SIG-M5 treated with dmso at 0.1 percent for 504 hours (cell line): ENCODE measurements around the gene FAM83D.
"Not testable (repeated sequence)": the region's sequence is repeated elsewhere in the genome, so short reads cannot be mapped to it uniquely, and the experiment has no call there.

Source experiments
- DNase-seq: peaks from one replicate; lab custom pipeline; 2025; ENCODE audit not compliant: unreplicated experiment; lab: John Stamatoyannopoulos, UW

FAM83D gene

GRCh38 chr20:38932457-38933120, 6.4 kb downstream of the FAM83D start:
- peak; percentile 42 for DNase-seq

- no peak for DNase-seq
Observed at GRCh38 chr20:38934530-38934929, 8.3 kb downstream of the FAM83D start.

- DNase-seq: no peak
Observed at GRCh38 chr20:38935285-38935684, 9.1 kb downstream of the FAM83D start.

- no peak for DNase-seq
Observed at GRCh38 chr20:38935967-38936407, 9.8 kb downstream of the FAM83D start.

- no peak for DNase-seq
Observed at GRCh38 chr20:38937000-38937399, 10.8 kb downstream of the FAM83D start.

GRCh38 chr20:38937978-38938473, 11.8 kb downstream of the FAM83D start:
- no peak for DNase-seq

GRCh38 chr20:38939686-38940085, 13.5 kb downstream of the FAM83D start:
- DNase-seq: no peak

GRCh38 chr20:38940644-38941043, 14.4 kb downstream of the FAM83D start:
- DNase-seq: no peak

- DNase-seq: no peak
Observed at GRCh38 chr20:38941726-38942389, 15.6 kb downstream of the FAM83D start.

GRCh38 chr20:38945012-38945411, 18.8 kb downstream of the FAM83D start:
- no peak for DNase-seq

- no peak for DNase-seq
Observed at GRCh38 chr20:38946836-38947235, 20.6 kb downstream of the FAM83D start.

GRCh38 chr20:38947931-38948362, 21.7 kb downstream of the FAM83D start:
- no peak for DNase-seq

GRCh38 chr20:38950254-38950653, 24.0 kb downstream of the FAM83D start:
- DNase-seq: no peak

- DNase-seq: no peak
Observed at GRCh38 chr20:38951611-38952010, 25.4 kb downstream of the FAM83D start.

GRCh38 chr20:38952153-38952552, 25.9 kb downstream of the FAM83D start:
- no peak for DNase-seq

- no peak for DNase-seq
Observed at GRCh38 chr20:38953630-38954340, 27.6 kb downstream of the FAM83D start.

GRCh38 chr20:38957235-38957876, 31.1 kb downstream of the FAM83D start:
- no peak for DNase-seq

- DNase-seq: no peak
Observed at GRCh38 chr20:38957915-38958485, 31.8 kb downstream of the FAM83D start.

GRCh38 chr20:38960187-38960687, 34.0 kb downstream of the FAM83D start:
- DNase-seq: not testable (repeated sequence)

- DNase-seq: peak; percentile 55
Observed at GRCh38 chr20:38961530-38962043, 35.4 kb downstream of the FAM83D start.
